Measurements from ENCODE around the gene BRAT1. TPM values are rescaled to one million over a fixed set of nuclear protein-coding genes. Genes with fewer than 3 reads are reported as not detected.
"Not testable (repeated sequence)": the region's sequence is repeated elsewhere in the genome, so short reads cannot be mapped to it uniquely, and the experiment has no call there.

BRAT1 gene
- total and polyA plus RNA-seq, 2 donors (not counting 1 experiment from before 2014, with no cell fraction given) = 4.0 to 20.1 TPM

DNA sequence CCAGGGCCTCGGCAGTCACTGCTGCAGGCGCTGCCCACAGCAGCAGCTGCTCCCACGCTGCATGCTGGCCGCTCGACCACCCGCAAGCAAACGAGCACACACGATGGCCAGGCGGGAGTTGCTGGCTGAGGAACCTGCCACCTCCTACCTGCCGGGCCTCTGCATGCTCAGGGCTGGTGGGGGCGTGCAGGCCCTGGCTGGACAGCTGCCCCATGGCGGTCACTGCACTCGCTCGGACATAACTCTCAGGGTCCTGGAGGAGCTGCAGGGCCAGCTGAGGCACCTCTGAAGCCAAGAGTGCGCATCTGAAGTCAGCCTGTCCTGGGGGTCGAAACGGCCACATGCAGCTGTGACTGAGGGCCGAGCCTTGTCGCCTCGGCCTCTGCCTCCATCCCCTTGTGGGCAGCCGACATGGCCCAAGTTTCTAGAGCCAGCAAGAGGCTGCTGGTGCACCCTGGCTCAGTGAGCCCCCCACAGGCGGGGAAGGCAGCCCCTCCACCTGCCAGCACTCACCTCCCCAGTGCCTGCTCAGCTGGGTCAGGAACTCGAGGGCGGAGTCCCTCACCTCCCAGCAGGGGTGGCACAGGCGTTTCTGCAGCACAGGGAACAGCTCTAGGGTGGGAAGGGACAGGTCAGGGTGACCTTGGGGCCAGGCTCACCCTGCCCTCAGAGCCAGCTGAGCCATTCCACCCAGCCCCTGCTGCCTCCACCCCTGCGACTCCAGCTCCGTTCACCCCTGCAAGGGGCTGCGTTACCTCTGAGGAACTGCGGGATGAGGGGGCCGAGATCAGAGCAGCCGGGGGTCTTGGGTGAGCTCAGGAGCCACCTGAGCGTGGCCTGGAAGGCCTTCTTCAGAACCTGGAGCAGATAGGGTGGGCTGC, 16.1 kb downstream of the BRAT1 start:
- Histone ChIP-seq H2AFZ (ENCODE audit: low read length) (no peak overlapping the region), H4K20me1 (ENCODE audit: control insufficient read depth, extremely low read depth, insufficient read depth, low read length) (no peaks in the 10 kb centered on the region), H3K36me3 (ENCODE audit: control insufficient read depth, insufficient read depth, low read length) (peaks cover 23% of the 10 kb centered on the region), H3K27me3 (ENCODE audit: control insufficient read depth, insufficient read depth, low read length) (no peaks in the 10 kb centered on the region), H3K4me3 (replicated peaks in 1 of 4; ENCODE audit: control extremely low read depth in 1 of 4, insufficient read depth in 1 of 4, low read depth in 3 of 4, low read length in 4 of 4) (no peak overlapping the region), H3K4me2 (ENCODE audit: extremely low read depth, insufficient read depth, low read length) (no peak overlapping the region), H3K79me2 (ENCODE audit: control insufficient read depth, insufficient read depth, low read length) (no peaks in the 10 kb centered on the region), H3K4me1 (ENCODE audit: control insufficient read depth, extremely low read depth, insufficient read depth, low read length) (no peaks in the 10 kb centered on the region), H3K27ac (ENCODE audit: insufficient read depth, low read length) (no peak overlapping the region), H3K9me3 (ENCODE audit: control insufficient read depth, insufficient read depth, low read depth, low read length) (no peaks in the 10 kb centered on the region), H3K9ac (ENCODE audit: insufficient read depth, low read length) (no peak overlapping the region)
- no peak for DNase-seq (ENCODE audit: low read depth in 2 of 2)
- TF ChIP-seq, protein P1, sequence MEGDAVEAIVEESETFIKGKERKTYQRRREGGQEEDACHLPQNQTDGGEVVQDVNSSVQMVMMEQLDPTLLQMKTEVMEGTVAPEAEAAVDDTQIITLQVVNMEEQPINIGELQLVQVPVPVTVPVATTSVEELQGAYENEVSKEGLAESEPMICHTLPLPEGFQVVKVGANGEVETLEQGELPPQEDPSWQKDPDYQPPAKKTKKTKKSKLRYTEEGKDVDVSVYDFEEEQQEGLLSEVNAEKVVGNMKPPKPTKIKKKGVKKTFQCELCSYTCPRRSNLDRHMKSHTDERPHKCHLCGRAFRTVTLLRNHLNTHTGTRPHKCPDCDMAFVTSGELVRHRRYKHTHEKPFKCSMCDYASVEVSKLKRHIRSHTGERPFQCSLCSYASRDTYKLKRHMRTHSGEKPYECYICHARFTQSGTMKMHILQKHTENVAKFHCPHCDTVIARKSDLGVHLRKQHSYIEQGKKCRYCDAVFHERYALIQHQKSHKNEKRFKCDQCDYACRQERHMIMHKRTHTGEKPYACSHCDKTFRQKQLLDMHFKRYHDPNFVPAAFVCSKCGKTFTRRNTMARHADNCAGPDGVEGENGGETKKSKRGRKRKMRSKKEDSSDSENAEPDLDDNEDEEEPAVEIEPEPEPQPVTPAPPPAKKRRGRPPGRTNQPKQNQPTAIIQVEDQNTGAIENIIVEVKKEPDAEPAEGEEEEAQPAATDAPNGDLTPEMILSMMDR (conservative IDR thresholded peaks at IDR 0.05 in 1 of 2, IDR thresholded peaks at IDR 0.05 in 1 of 2; ENCODE audit: low read depth in 1 of 2, low read length in 2 of 2) = no peak
- no peak for TF ChIP-seq EZH2 (IDR thresholded peaks at IDR 0.05; ENCODE audit: low read length, missing control alignments)

DNA sequence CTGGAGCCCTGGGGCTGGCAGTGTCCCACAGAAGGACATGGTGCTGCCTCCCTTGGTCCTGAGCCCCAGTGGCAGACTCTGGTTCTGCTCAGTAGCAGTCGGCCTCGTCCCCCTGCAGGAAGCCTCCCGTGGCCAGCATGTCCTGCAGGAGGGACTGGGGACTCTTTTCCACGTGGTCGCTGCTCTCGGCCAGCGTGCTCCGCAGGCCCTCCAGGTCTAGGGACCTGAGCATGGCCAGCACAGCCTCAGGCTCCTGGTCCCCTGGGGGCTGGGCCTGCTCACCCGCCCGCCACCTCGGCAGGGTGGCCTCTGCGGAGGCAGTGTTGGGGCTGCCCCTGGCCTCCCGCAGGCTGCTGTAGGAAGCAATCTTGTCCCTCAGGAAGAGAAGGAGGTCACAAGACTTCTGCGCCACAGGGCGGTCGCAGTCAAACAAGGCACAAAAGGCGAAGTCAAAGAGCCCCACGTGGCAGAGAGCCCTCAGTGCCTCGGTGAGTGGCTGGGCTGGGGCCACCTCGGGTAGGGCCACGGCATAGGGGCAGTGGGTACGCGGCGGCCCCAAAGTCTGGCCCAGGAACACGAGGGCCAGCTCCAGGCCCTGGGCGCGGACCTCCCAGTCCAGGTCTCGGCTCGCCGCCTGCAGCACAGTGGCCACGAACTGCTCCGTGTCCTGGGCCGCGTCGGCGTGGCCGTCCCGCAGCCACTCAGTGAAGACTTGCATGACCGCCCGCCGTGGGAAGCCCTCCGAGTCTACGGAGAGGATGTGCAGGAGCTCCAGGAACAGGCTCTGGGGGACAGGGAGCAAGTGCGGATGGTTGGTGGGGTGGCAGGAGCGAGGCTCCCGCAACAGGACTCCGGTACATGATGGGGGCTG, 17.1 kb downstream of the BRAT1 start:
- H3K79me2 ChIP-seq (ENCODE audit: control insufficient read depth, insufficient read depth, low read length) = no peaks in the 10 kb centered on the region
- no peak overlapping the region for H3K9ac ChIP-seq (ENCODE audit: insufficient read depth, low read length)
- no peak overlapping the region for H3K4me3 ChIP-seq (replicated peaks in 1 of 4; ENCODE audit: control extremely low read depth in 1 of 4, insufficient read depth in 1 of 4, low read depth in 3 of 4, low read length in 4 of 4)
- H3K27me3 ChIP-seq (ENCODE audit: control insufficient read depth, insufficient read depth, low read length) = no peaks in the 10 kb centered on the region
- no peaks in the 10 kb centered on the region for H3K4me1 ChIP-seq (ENCODE audit: control insufficient read depth, extremely low read depth, insufficient read depth, low read length)
- no peak overlapping the region for H2AFZ ChIP-seq (ENCODE audit: low read length)
- no peak for DNase-seq (ENCODE audit: low read depth in 2 of 2)
- TF ChIP-seq EZH2 (IDR thresholded peaks at IDR 0.05; ENCODE audit: low read length, missing control alignments) = no peak
- TF ChIP-seq, protein P1 (conservative IDR thresholded peaks at IDR 0.05 in 1 of 2, IDR thresholded peaks at IDR 0.05 in 1 of 2; ENCODE audit: low read depth in 1 of 2, low read length in 2 of 2) = no peak
- no peaks in the 10 kb centered on the region for H4K20me1 ChIP-seq (ENCODE audit: control insufficient read depth, extremely low read depth, insufficient read depth, low read length)
- H3K27ac ChIP-seq (ENCODE audit: insufficient read depth, low read length) = no peak overlapping the region
- H3K4me2 ChIP-seq (ENCODE audit: extremely low read depth, insufficient read depth, low read length) = no peak overlapping the region
- H3K36me3 ChIP-seq (ENCODE audit: control insufficient read depth, insufficient read depth, low read length) = peaks cover 20% of the 10 kb centered on the region
- H3K9me3 ChIP-seq (ENCODE audit: control insufficient read depth, insufficient read depth, low read depth, low read length) = no peaks in the 10 kb centered on the region

DNA sequence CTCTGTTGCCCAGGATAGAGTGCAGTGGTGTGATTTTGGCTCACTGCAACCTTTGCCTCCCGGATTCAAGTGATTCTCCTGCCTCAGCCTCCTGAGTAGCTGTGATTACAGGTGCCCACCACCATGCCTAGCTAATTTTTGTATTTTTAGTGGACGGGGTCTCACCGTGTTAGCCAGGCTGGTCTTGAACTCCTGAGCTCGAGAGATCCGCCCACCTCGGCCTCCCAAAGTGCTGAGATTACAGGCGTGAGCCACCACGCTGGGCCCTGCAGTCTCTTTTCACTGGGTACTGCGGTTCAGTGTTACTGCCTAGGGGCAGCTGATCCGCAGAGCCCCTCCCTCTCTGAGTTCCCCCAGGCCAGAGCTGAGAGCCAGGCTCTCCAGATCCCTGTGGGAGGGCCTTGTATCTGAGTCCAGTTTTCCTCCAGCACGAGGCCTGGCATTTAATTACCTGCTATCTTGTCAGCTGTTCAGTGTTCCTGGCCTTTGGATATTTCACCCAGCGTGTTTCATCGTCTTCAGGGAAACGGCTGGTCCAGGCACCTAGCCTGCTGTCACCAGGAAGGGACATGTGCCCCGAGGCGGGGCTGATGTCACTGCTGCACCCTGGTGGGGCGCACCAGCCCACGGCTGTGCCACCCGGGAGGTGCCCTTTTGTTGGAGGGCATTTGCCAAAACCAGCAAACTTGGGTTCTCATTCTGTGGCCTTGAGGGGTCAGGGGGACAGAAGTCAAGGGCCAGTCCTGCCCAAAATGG, 19.3 kb downstream of the BRAT1 start:
- not testable (repeated sequence) for H3K9me3 ChIP-seq (ENCODE audit: control insufficient read depth, insufficient read depth, low read depth, low read length)

DNA sequence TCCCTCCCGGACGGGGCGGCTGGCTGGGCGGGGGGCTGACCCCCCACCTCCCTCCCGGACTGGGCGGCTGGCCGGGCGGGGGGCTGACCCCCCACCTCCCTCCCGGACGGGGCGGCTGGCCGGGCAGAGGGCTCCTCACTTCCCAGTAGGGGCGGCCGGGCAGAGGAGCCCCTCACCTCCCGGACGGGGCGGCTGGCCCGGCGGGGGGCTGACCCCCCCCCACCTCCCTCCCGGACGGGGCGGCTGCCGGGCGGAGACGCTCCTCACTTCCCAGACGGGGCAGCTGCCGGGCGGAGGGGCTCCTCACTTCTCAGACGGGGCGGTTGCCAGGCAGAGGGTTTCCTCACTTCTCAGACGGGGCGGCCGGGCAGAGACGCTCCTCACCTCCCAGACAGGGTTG, 21.1 kb downstream of the BRAT1 start:
- not testable (repeated sequence) for H3K79me2 ChIP-seq (ENCODE audit: control insufficient read depth, insufficient read depth, low read length); H3K27me3 ChIP-seq (ENCODE audit: control insufficient read depth, insufficient read depth, low read length)

More for the DNA sequence above, 19.3 kb downstream of the BRAT1 start:
- peaks cover 11% of the 10 kb centered on the region for H3K36me3 ChIP-seq (ENCODE audit: control insufficient read depth, insufficient read depth, low read length)
- H3K4me1 ChIP-seq (ENCODE audit: control insufficient read depth, extremely low read depth, insufficient read depth, low read length); H3K4me3 ChIP-seq (replicated peaks in 1 of 4; ENCODE audit: control extremely low read depth in 1 of 4, insufficient read depth in 1 of 4, low read depth in 3 of 4, low read length in 4 of 4); H4K20me1 ChIP-seq (ENCODE audit: control insufficient read depth, extremely low read depth, insufficient read depth, low read length); H3K27ac ChIP-seq (ENCODE audit: insufficient read depth, low read length); H3K79me2 ChIP-seq (ENCODE audit: control insufficient read depth, insufficient read depth, low read length); H3K9ac ChIP-seq (ENCODE audit: insufficient read depth, low read length); H2AFZ ChIP-seq (ENCODE audit: low read length); H3K27me3 ChIP-seq (ENCODE audit: control insufficient read depth, insufficient read depth, low read length); H3K4me2 ChIP-seq (ENCODE audit: extremely low read depth, insufficient read depth, low read length); DNase-seq (ENCODE audit: low read depth in 2 of 2): not testable (repeated sequence)

More for the DNA sequence above, 21.1 kb downstream of the BRAT1 start:
- H4K20me1 ChIP-seq (ENCODE audit: control insufficient read depth, extremely low read depth, insufficient read depth, low read length); DNase-seq (ENCODE audit: low read depth in 2 of 2); H2AFZ ChIP-seq (ENCODE audit: low read length); H3K27ac ChIP-seq (ENCODE audit: insufficient read depth, low read length); H3K4me3 ChIP-seq (replicated peaks in 1 of 4; ENCODE audit: control extremely low read depth in 1 of 4, insufficient read depth in 1 of 4, low read depth in 3 of 4, low read length in 4 of 4); H3K9me3 ChIP-seq (ENCODE audit: control insufficient read depth, insufficient read depth, low read depth, low read length); H3K9ac ChIP-seq (ENCODE audit: insufficient read depth, low read length); H3K36me3 ChIP-seq (ENCODE audit: control insufficient read depth, insufficient read depth, low read length); H3K4me2 ChIP-seq (ENCODE audit: extremely low read depth, insufficient read depth, low read length): not testable (repeated sequence)
- H3K4me1 ChIP-seq (ENCODE audit: control insufficient read depth, extremely low read depth, insufficient read depth, low read length) = peaks cover 13% of the 10 kb centered on the region

All from fibroblast of lung (primary cell).